Heart left ventricle (tissue), 16 donors: Measurements from ENCODE around the gene MYO18B. TPM values are rescaled to one million over a fixed set of nuclear protein-coding genes. Genes with fewer than 3 reads are reported as not detected.

ENCODE experiments used
- ATAC-seq, 4 donors: fragments of 200-7000 bp; cut with Tn5 transposase; one replicate each; pipeline ENCODE4 v1.9.1; 2020 to 2022; ENCODE audit warnings: moderate library complexity in 4 of 4, mild to moderate bottlenecking in 3 of 4, moderate number of reproducible peaks in 1 of 4
- DNase-seq, 5 donors: peaks; one replicate each; pipeline ENCODE4 v3.0.0-alpha.2; 2020
- H3K27ac ChIP-seq, 12 donors: fragments of 200-600 bp; sonication (generic) in 4 of 12; one replicate each; pipeline versions ENCODE4 v1.5.0 to v1.8.0; 2016 to 2022; ENCODE audit warnings: mild to moderate bottlenecking in 2 of 12
- H3K27me3 ChIP-seq, 9 donors: fragments of 200-600 bp; sonication (generic) in 2 of 9; one replicate each; pipeline versions ENCODE4 v1.5.1 to v1.8.0; 2016 to 2022; ENCODE audit warnings: mild to moderate bottlenecking in 3 of 9
- H3K36me3 ChIP-seq, 9 donors: fragments of 200-600 bp; sonication (generic) in 2 of 9; one replicate each; pipeline versions ENCODE4 v1.5.0 to v1.8.0; 2018 to 2022; ENCODE audit warnings: mild to moderate bottlenecking in 2 of 9
- H3K4me1 ChIP-seq, 12 donors: fragments of 200-600 bp; sonication (generic) in 4 of 12; one replicate each; pipeline versions ENCODE4 v1.5.0 to v1.8.0; 2016 to 2022; ENCODE audit warnings: mild to moderate bottlenecking in 3 of 12
- H3K4me3 ChIP-seq, 12 donors: fragments of 200-600 bp; sonication (generic) in 4 of 12; one replicate each; pipeline versions ENCODE4 v1.5.0 to v1.8.0; 2017 to 2022; ENCODE audit warnings: mild to moderate bottlenecking in 9 of 12, moderate library complexity in 4 of 12
- H3K9me3 ChIP-seq, 12 donors: fragments of 200-600 bp; sonication (generic) in 4 of 12; one replicate each; pipeline versions ENCODE4 v1.5.0 to v1.8.0; 2016 to 2022; ENCODE audit warnings: mild to moderate bottlenecking in 1 of 12
- CTCF ChIP-seq, 12 donors: fragments of 200-600 bp; sonication (generic) in 4 of 12; IDR thresholded peaks; one replicate each; pipeline versions ENCODE4 v1.5.0 to v1.8.0; 2018 to 2022; ENCODE audit warnings: antibody characterized with exemption in 12 of 12, mild to moderate bottlenecking in 5 of 12
- POLR2A ChIP-seq, 2 donors: fragments of 450-650 bp; IDR thresholded peaks; one replicate each; pipeline ENCODE4 v1.6.1; 2017; ENCODE audit warnings: antibody characterized with exemption in 2 of 2, mild to moderate bottlenecking in 2 of 2, moderate library complexity in 2 of 2
- WGBS, 4 donors: extraction: QIAGEN DNeasy Blood & Tissue Kit in 2 of 4; methylation state at CpG; one replicate each; pipeline versions ENCODE4 v1.1.5 to v1.1.7; 2013 to 2018; 5-methylcytosine and 5-hydroxymethylcytosine counted together
- intact Hi-C, 10 donors: fragments of 100-400 bp; cut with DNase I; formaldehyde crosslinking; loops; one replicate each; pipeline versions ENCODE4 v1.11.1 to v1.14.2; 2022
- polyA plus RNA-seq, 2 donors: library from polyadenylated mRNA; stranded (reverse); fragments of 200-250 nt; gene quantifications; one replicate each; pipeline ENCODE4 v1.2.3, GENCODE V29; 2013
- total RNA-seq, 9 donors: library from RNA; depleted of rRNA in 2 of 9; stranded (reverse); fragments of >200 nt in 2 of 9; fragmentation: NEBNext Ultra II Directional in 3 of 9; extraction: Animal tissue kit (Norgen Biotek cat#: 25700) in 3 of 9; gene quantifications; one replicate each; pipeline versions ENCODE4 v1.1.0 to v1.2.4, GENCODE V29; 2016 to 2023
- donor health status: ischemic (EF 13 %, LVEDD 7.1; RV severe dilation, severe dysfunction).
- donor health status: healthy with polysubstance abuse.
- donor health status: DM: no; HTN: yes; CAD: no.
- donor health status: DM: no; HTN: no; CAD: no.
- donor health status: ischemic (EF 25% LVEDD 6.9; RV normal size, moderate dysfunction).
- donor health status: ischemic (EF 25% LVEDD 5.7; RV mildly dilated, moderate dysfunction).
- donor health status: healthy.
- donor health status: DM: yes; HTN: yes; CAD: no.
- donor health status: ischemic (EF 35%, LVEDD 5.7; RV mildly dilated, moderate dysfunction).
- donor health status: nonischemic (EF 11% LVEDD 7.7; RV severe dilation, severe dysfunction).
- donor health status: DM: yes; HTN: yes; CAD: no.
- donor health status: PGD.
- donor health status: ischemic (EF 29% LVEDD 5.4; RV normal size, mild dysfunction).
- donor health status: nonischemic (EF 23%, LVEDD 6.1; RV moderate dilation, normal function).

The MYO18B gene
- total and polyA plus RNA-seq, 11 donors: 140 to 301 (median 193) TPM

GRCh38 chr22:25908212-25908611 is 166.2 kb downstream of the MYO18B start:
- no peak overlapping the region for H3K4me3 ChIP-seq
- DNase-seq (no peak), ATAC-seq (no peak)
- WGBS, 4 donors: 85 to 89% (median 86%) methylated on average over 13 of the region's 13 CpGs
- H3K36me3 ChIP-seq: peaks cover 0 to 98% (median 36%) of the 10 kb centered on the region in 9 donors
- no peaks in the 10 kb centered on the region for H3K27me3 ChIP-seq
- no peaks in the 10 kb centered on the region for H3K4me1 ChIP-seq
- H3K9me3 ChIP-seq: no peaks in the 10 kb centered on the region
- TF ChIP-seq CTCF (IDR thresholded peaks at IDR 0.05) (no peak), POLR2A (IDR thresholded peaks at IDR 0.05) (no peak)
- no peak overlapping the region for H3K27ac ChIP-seq
- intact Hi-C loops: no loop called here

GRCh38 chr22:25908755-25909154 is 166.8 kb downstream of the MYO18B start:
- ATAC-seq (no peak), DNase-seq (no peak)
- Histone ChIP-seq H3K36me3 (peaks cover 0 to 99% (median 32%) of the 10 kb centered on the region in 9 donors), H3K9me3 (no peaks in the 10 kb centered on the region), H3K27ac (no peak overlapping the region), H3K4me3 (no peak overlapping the region), H3K27me3 (no peaks in the 10 kb centered on the region), H3K4me1 (no peaks in the 10 kb centered on the region)
- no peak for TF ChIP-seq CTCF (IDR thresholded peaks at IDR 0.05)
- TF ChIP-seq POLR2A (IDR thresholded peaks at IDR 0.05): no peak
- 83 to 89% (median 87%) methylated on average over 2 of the region's 2 CpGs for WGBS, 4 donors
- intact Hi-C loops: no loop called here

GRCh38 chr22:25909614-25910387 is 167.8 kb downstream of the MYO18B start:
- ATAC-seq (no peak), DNase-seq (no peak)
- intact Hi-C loops: no loop called here
- TF ChIP-seq CTCF (IDR thresholded peaks at IDR 0.05): no peak
- TF ChIP-seq POLR2A (IDR thresholded peaks at IDR 0.05): no peak
- Histone ChIP-seq H3K27ac (no peak overlapping the region), H3K36me3 (peaks cover 0 to 97% (median 29%) of the 10 kb centered on the region in 9 donors), H3K9me3 (no peaks in the 10 kb centered on the region), H3K4me1 (no peaks in the 10 kb centered on the region), H3K4me3 (no peak overlapping the region), H3K27me3 (no peaks in the 10 kb centered on the region)
- WGBS, 4 donors: 53 to 70% (median 62%) methylated on average over 7 of the region's 7 CpGs

GRCh38 chr22:25911243-25911972 is 169.4 kb downstream of the MYO18B start:
- no peaks in the 10 kb centered on the region for H3K4me1 ChIP-seq
- no peaks in the 10 kb centered on the region for H3K27me3 ChIP-seq
- H3K27ac ChIP-seq: no peak overlapping the region
- intact Hi-C loops: no loop called here
- no peaks in the 10 kb centered on the region for H3K9me3 ChIP-seq
- peaks cover 0 to 95% (median 24%) of the 10 kb centered on the region in 9 donors for H3K36me3 ChIP-seq
- no peak overlapping the region for H3K4me3 ChIP-seq
- 54 to 74% (median 70%) methylated on average over 7 of the region's 7 CpGs for WGBS, 4 donors
- ATAC-seq: peak; percentile 50 to 81 (median 57)
- DNase-seq: peak in 2 of 5 donors; percentile 15 to 24
- TF ChIP-seq POLR2A (IDR thresholded peaks at IDR 0.05) (no peak), CTCF (IDR thresholded peaks at IDR 0.05) (no peak)
